H1 (cell line): ENCODE data around the gene ZNF526. TPM values are rescaled to one million over a fixed set of nuclear protein-coding genes. Genes with fewer than 3 reads are reported as not detected.

Experiments used
- BRCA1 ChIP-seq: IDR thresholded peaks from 2 replicates; pipeline ENCODE4 v1.6.1; 2012; ENCODE audit warnings: low read depth, low read length, improper control_type of control experiment
- CBX8 ChIP-seq: fragments of 300-800, 300-1000 bp; sonication (generic); IDR thresholded peaks from 2 replicates; pipeline ENCODE4 v1.7.1; 2016; ENCODE audit warnings: low read depth, low read length, borderline replicate concordance
- JUN ChIP-seq: IDR thresholded peaks from 2 replicates; pipeline ENCODE4 v1.6.1; 2011; ENCODE audit warnings: low read depth, mild to moderate bottlenecking, improper control_type of control experiment, low read length
- KDM4A ChIP-seq: IDR thresholded peaks from one replicate; pipeline ENCODE4 v1.7.1; 2012; ENCODE audit warnings: low read depth, mild to moderate bottlenecking, moderate library complexity, low read length, inconsistent platforms; ENCODE audit not compliant: severe bottlenecking
- NANOG ChIP-seq: IDR thresholded peaks from 2 replicates; pipeline ENCODE4 v1.6.1; 2011; ENCODE audit warnings: low read length, low read depth, mild to moderate bottlenecking, inconsistent platforms; ENCODE audit not compliant: insufficient read depth, poor library complexity, severe bottlenecking
- SUZ12 ChIP-seq: fragments of 200-600 bp; sonication (generic); IDR thresholded peaks from 2 replicates; pipeline ENCODE4 v1.6.1; 2012; ENCODE audit warnings: mild to moderate bottlenecking, inconsistent platforms, low read length, moderate library complexity, mixed read lengths
- polyA plus RNA-seq, 7 experiments: library from polyadenylated mRNA; depleted of rRNA in 3 of 7; stranded (reverse) in 5 of 7; unstranded in 2 of 7; fragments of >200 nt in 5 of 7; fragments of 200-250 nt in 2 of 7; gene quantifications; 1 replicate in 5 of 7; 2 replicates in 1 of 7; 4 replicates in 1 of 7; pipeline versions ENCODE4 v1.2.1 to v1.2.3, GENCODE V29; 2011 to 2013; ENCODE audit warnings: missing spikeins in 2 of 7, mixed read lengths in 2 of 7
- total RNA-seq: library from RNA; stranded (reverse); fragmentation: NEBNext Ultra II Directional; extraction: Animal tissue kit (Norgen Biotek cat#: 25700); gene quantifications from 2 replicates; pipeline ENCODE4 v1.2.1, GENCODE V29; 2021
- TF ChIP-seq, protein P1 (sequence below): IDR thresholded peaks from 2 replicates; pipeline ENCODE4 v1.6.1; 2011; ENCODE audit warnings: low read depth, mild to moderate bottlenecking, low read length; ENCODE audit not compliant: insufficient read depth
- TF ChIP-seq, protein P2 (sequence below): IDR thresholded peaks from 2 replicates; pipeline ENCODE4 v1.6.1; 2012; ENCODE audit warnings: inconsistent platforms
- TF ChIP-seq, protein P3 (sequence below), 3 experiments: IDR thresholded peaks; 1 replicate in 2 of 3; 2 replicates in 1 of 3; pipeline versions ENCODE4 v1.5.1 to v1.6.1; 2011; ENCODE audit warnings: low read length in 3 of 3, mild to moderate bottlenecking in 3 of 3, inconsistent platforms in 2 of 3, low read depth in 1 of 3, moderate library complexity in 1 of 3; ENCODE audit not compliant: insufficient read depth in 1 of 3; ENCODE audit errors: control extremely low read depth in 1 of 3
- TF ChIP-seq, protein P4 (sequence below): IDR thresholded peaks from 2 replicates; pipeline ENCODE4 v1.6.1; 2012; ENCODE audit warnings: low read length, inconsistent platforms

ZNF526 gene
- total and polyA plus RNA-seq, 2 of the 8 experiments (the other 6 are each of a cell fraction or from before 2014, with no cell fraction given), result 8.4 to 14.1 TPM

DNA sequence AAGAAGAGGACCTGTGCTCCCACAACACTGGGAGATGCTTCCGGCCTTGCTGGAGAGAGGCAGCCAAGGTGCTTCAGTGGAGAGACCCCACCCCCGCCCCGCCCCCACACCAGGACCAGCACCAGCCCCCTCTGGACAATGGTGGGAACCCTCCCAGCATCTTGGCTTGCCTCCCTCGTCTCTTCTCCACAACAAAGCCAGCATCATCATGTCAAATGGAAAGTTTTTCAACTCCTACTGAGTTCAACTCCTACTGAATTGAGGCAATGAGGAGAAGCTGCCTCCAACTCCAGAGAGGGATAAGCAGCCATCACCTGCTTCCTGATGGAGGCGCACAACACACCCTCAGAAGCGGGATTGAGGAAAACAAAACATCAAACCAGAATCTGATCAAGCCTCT is 15.4 kb upstream of the ZNF526 start (continued):
- TF ChIP-seq CBX8, result no peak
- TF ChIP-seq, protein P1, sequence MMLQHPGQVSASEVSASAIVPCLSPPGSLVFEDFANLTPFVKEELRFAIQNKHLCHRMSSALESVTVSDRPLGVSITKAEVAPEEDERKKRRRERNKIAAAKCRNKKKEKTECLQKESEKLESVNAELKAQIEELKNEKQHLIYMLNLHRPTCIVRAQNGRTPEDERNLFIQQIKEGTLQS, result no peak
- no peak for TF ChIP-seq SUZ12
- TF ChIP-seq BRCA1, result no peak
- TF ChIP-seq, protein P2, sequence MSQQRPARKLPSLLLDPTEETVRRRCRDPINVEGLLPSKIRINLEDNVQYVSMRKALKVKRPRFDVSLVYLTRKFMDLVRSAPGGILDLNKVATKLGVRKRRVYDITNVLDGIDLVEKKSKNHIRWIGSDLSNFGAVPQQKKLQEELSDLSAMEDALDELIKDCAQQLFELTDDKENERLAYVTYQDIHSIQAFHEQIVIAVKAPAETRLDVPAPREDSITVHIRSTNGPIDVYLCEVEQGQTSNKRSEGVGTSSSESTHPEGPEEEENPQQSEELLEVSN, result no peak
- TF ChIP-seq NANOG, result no peak
- TF ChIP-seq, protein P3, sequence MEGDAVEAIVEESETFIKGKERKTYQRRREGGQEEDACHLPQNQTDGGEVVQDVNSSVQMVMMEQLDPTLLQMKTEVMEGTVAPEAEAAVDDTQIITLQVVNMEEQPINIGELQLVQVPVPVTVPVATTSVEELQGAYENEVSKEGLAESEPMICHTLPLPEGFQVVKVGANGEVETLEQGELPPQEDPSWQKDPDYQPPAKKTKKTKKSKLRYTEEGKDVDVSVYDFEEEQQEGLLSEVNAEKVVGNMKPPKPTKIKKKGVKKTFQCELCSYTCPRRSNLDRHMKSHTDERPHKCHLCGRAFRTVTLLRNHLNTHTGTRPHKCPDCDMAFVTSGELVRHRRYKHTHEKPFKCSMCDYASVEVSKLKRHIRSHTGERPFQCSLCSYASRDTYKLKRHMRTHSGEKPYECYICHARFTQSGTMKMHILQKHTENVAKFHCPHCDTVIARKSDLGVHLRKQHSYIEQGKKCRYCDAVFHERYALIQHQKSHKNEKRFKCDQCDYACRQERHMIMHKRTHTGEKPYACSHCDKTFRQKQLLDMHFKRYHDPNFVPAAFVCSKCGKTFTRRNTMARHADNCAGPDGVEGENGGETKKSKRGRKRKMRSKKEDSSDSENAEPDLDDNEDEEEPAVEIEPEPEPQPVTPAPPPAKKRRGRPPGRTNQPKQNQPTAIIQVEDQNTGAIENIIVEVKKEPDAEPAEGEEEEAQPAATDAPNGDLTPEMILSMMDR (IDR thresholded peaks at IDR 0.05; ENCODE audit: control extremely low read depth in 1 of 3, insufficient read depth in 1 of 3, low read depth in 1 of 3, low read length in 3 of 3), result peak; percentile 9 to 33 (median 11); a peak in 3 of 4 replicates
- no peak for TF ChIP-seq JUN
- TF ChIP-seq, protein P4, sequence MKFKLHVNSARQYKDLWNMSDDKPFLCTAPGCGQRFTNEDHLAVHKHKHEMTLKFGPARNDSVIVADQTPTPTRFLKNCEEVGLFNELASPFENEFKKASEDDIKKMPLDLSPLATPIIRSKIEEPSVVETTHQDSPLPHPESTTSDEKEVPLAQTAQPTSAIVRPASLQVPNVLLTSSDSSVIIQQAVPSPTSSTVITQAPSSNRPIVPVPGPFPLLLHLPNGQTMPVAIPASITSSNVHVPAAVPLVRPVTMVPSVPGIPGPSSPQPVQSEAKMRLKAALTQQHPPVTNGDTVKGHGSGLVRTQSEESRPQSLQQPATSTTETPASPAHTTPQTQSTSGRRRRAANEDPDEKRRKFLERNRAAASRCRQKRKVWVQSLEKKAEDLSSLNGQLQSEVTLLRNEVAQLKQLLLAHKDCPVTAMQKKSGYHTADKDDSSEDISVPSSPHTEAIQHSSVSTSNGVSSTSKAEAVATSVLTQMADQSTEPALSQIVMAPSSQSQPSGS, result no peak
- TF ChIP-seq KDM4A, result no peak
